ENCODE data around the gene TRIM6.

GRCh38 chr11:5581014-5581413 is 15.4 kb upstream of the TRIM6 start:
- TF ChIP-seq PHF8 (IDR thresholded peaks at IDR 0.05; ENCODE audit: borderline replicate concordance, low read depth) (no peak), RAD21 (conservative IDR thresholded peaks at IDR 0.05 in 1 of 2, IDR thresholded peaks at IDR 0.05 in 1 of 2) (no peak), POLR2A (IDR thresholded peaks at IDR 0.05; ENCODE audit: low read length) (no peak), CTCF (IDR thresholded peaks at IDR 0.05) (no peak), EP300 (IDR thresholded peaks at IDR 0.05) (no peak), MAX (IDR thresholded peaks at IDR 0.05) (no peak), USF2 (IDR thresholded peaks at IDR 0.05) (no peak), CEBPB (IDR thresholded peaks at IDR 0.05) (no peak), PBX3 (IDR thresholded peaks at IDR 0.05) (no peak), SREBF2 (IDR thresholded peaks at IDR 0.05) (no peak), MAZ (IDR thresholded peaks at IDR 0.05; ENCODE audit: borderline replicate concordance, low read depth, low read length) (no peak), SMC3 (IDR thresholded peaks at IDR 0.05) (no peak)
